GM21447 (cell line): ENCODE data around the gene ZNF581.
A peak's percentile ranks its signal among the peaks of the same experiment; 100 is the strongest.

ENCODE experiments used
- ATAC-seq: cut with Tn5 transposase; IDR thresholded peaks from one replicate; pipeline ENCODE4 v1.9.1; 2021; ENCODE audit not compliant: unreplicated experiment

ZNF581 gene

GRCh38 chr19:55661826-55662225 is 18.4 kb downstream of the ZNF581 start:
- ATAC-seq = no peak

GRCh38 chr19:55663846-55664536 is 20.5 kb downstream of the ZNF581 start:
- no peak for ATAC-seq

GRCh38 chr19:55666343-55667005 is 23.0 kb downstream of the ZNF581 start:
- ATAC-seq = no peak

- ATAC-seq = no peak
Measured at GRCh38 chr19:55667006-55667381, 23.5 kb downstream of the ZNF581 start.

GRCh38 chr19:55667511-55667910 is 24.1 kb downstream of the ZNF581 start:
- no peak for ATAC-seq

GRCh38 chr19:55667958-55668357 is 24.5 kb downstream of the ZNF581 start:
- ATAC-seq = no peak

- ATAC-seq = no peak
Measured at GRCh38 chr19:55668603-55669348, 25.3 kb downstream of the ZNF581 start.

- no peak for ATAC-seq
Measured at GRCh38 chr19:55669418-55670279, 26.2 kb downstream of the ZNF581 start.

GRCh38 chr19:55670280-55671053 is 27.0 kb downstream of the ZNF581 start:
- ATAC-seq = no peak

- no peak for ATAC-seq
Measured at GRCh38 chr19:55671054-55671378, 27.6 kb downstream of the ZNF581 start.

- ATAC-seq = no peak
Measured at GRCh38 chr19:55672418-55672817, 29.0 kb downstream of the ZNF581 start.

GRCh38 chr19:55673465-55673864 is 30.0 kb downstream of the ZNF581 start:
- ATAC-seq = no peak

GRCh38 chr19:55673889-55674288 is 30.4 kb downstream of the ZNF581 start:
- ATAC-seq = no peak

- ATAC-seq = no peak
Measured at GRCh38 chr19:55674459-55674840, 31.0 kb downstream of the ZNF581 start.

GRCh38 chr19:55674841-55675660 is 31.6 kb downstream of the ZNF581 start, which contains the start of gene EPN1:
EPN1 (plus strand) TSS chr19:55675226; CDS start chr19:55678628, 3,402 bp downstream.
- peak; percentile 50 for ATAC-seq

- no peak for ATAC-seq
Measured at GRCh38 chr19:55675661-55676354, 32.4 kb downstream of the ZNF581 start.

GRCh38 chr19:55676383-55676782 is 32.9 kb downstream of the ZNF581 start:
- no peak for ATAC-seq

GRCh38 chr19:55676889-55677505 is 33.5 kb downstream of the ZNF581 start:
- no peak for ATAC-seq
